K562 treated with DMSO at 1 percent for 12 hours (cell line): Measurements from ENCODE around the gene POLR1A. TPM values are rescaled to one million over a fixed set of nuclear protein-coding genes. Genes with fewer than 3 reads are reported as not detected.

Experiments
- total RNA-seq: library from RNA; unstranded; fragments of 300-600 nt; gene quantifications from 2 replicates; pipeline ENCODE4 v1.2.3, GENCODE V29; 2022; ENCODE audit not compliant: insufficient read depth

The POLR1A gene
- total RNA-seq: 1.8 and 7.2 TPM in 2 replicates

GRCh38 chr2:86105252-86105968 is at the start of gene POLR1A:
POLR1A (minus strand) TSS chr2:86105886; CDS start chr2:86105776, 110 bp downstream.

GRCh38 chr2:86105969-86106945 is 571 bp upstream of the POLR1A start, which contains the start of gene PTCD3:
PTCD3 (plus strand) TSS chr2:86106235; CDS start chr2:86106248, 13 bp downstream.

Other genes with a start within 250 kb of the POLR1A start
- 4.2 and 14.6 TPM in 2 replicates for gene ST3GAL5, start 216.9 kb downstream of the POLR1A start, total RNA-seq
- 12.2 and 28.7 TPM in 2 replicates for gene PTCD3, start 349 bp upstream of the POLR1A start, total RNA-seq
- gene IMMT, start 89.6 kb upstream of the POLR1A start, total RNA-seq: 65.3 and 110 TPM in 2 replicates
- 72.5 and 80.3 TPM in 2 replicates for gene MRPL35, start 93.6 kb upstream of the POLR1A start, total RNA-seq
- gene REEP1, start 231.7 kb upstream of the POLR1A start, total RNA-seq: 0.23 TPM in 1 of 2 replicates, not detected in the other